Naive B cell (primary cell): ENCODE data around the gene MTOR. TPM values are rescaled to one million over a fixed set of nuclear protein-coding genes. Genes with fewer than 3 reads are reported as not detected.
"Not testable (repeated sequence)": the region's sequence is repeated elsewhere in the genome, so short reads cannot be mapped to it uniquely, and the experiment has no call there.

ENCODE experiments used
- ATAC-seq, 2 donors: fragments of 150-1000 bp; cut with Tn5 transposase; 2 replicates each; pipeline ENCODE4 v1.10.0; 2021; ENCODE audit warnings: low read depth in 2 of 2, mild to moderate bottlenecking in 2 of 2, moderate library complexity in 2 of 2
- DNase-seq: peaks from one replicate; pipeline ENCODE4 v3.0.0; 2022
- H3K27ac Mint-ChIP-seq, 6 donors: one replicate each; pipeline ENCODE4 v1.8.0; 2020 to 2022; ENCODE audit warnings: mild to moderate bottlenecking in 6 of 6, mixed read lengths in 6 of 6, moderate library complexity in 5 of 6, inconsistent platforms in 2 of 6
- H3K27me3 Mint-ChIP-seq, 3 donors: one replicate each; pipeline ENCODE4 v1.8.0; 2021 to 2022; ENCODE audit warnings: mixed read lengths in 3 of 3, mild to moderate bottlenecking in 1 of 3
- H3K36me3 Mint-ChIP-seq, 2 donors: one replicate each; pipeline ENCODE4 v1.8.0; 2020 to 2022; ENCODE audit warnings: mixed read lengths in 2 of 2, inconsistent platforms in 1 of 2, mild to moderate bottlenecking in 1 of 2
- H3K4me1 Mint-ChIP-seq, 3 donors: one replicate each; pipeline ENCODE4 v1.8.0; 2020 to 2022; ENCODE audit warnings: mixed read lengths in 3 of 3, inconsistent platforms in 1 of 3, mild to moderate bottlenecking in 1 of 3, moderate library complexity in 1 of 3
- H3K4me3 Mint-ChIP-seq, 8 donors: one replicate each; pipeline ENCODE4 v1.8.0; 2020 to 2022; ENCODE audit warnings: mild to moderate bottlenecking in 8 of 8, mixed read lengths in 8 of 8, moderate library complexity in 8 of 8, inconsistent platforms in 2 of 8
- H3K9me3 Mint-ChIP-seq, 7 donors: one replicate each; pipeline ENCODE4 v1.8.0; 2020 to 2022; ENCODE audit warnings: mixed read lengths in 7 of 7, mild to moderate bottlenecking in 5 of 7, inconsistent platforms in 2 of 7, moderate library complexity in 1 of 7
- polyA plus RNA-seq, 6 donors: library from polyadenylated mRNA; unstranded; fragments of 300-500 nt; fragmentation: Illumina TruSeq; gene quantifications; one replicate each; pipeline ENCODE4 v1.2.3, GENCODE V29; 2021; ENCODE audit warnings: low read depth in 6 of 6

The MTOR gene
- polyA plus RNA-seq, 6 donors from 2014 or later: 0.88 to 10.3 (median 4.6) TPM

DNA sequence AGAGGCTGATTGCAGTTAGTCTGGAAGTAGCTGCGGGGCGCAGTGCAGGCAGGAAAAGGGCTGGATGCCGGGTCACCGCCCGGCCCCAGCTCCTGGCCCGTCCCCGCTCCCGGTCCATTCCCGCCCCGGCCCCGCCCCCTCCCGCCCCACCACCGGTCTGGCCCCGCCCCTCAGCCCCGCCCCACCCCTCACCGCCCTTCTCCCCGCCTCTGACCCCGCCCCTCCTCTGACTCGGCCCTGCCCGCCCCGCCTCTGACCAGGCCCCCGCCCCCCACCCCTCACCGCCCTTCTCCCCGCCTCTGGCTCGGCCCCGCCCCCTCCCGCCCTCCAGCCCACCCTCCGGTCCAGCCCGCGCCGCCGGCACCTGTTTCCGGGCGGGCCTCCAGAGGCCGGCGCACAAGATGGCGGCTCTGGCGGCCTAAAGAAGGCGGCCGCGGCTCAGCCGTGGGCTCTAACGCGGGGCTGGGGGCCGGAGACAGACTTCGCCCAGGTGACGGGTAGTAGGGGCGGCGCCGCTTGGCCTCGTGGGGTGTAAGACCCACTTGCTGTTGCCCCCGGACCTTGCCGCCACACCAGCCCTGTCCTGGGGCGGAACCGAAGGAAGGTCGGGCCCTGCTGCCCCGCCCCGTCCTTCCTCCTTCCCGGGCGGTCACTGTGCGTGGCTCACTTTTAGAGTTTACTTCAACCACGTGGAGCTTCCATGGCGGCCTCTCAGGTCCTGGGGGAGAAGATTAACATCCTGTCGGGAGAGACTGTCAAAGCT lies 10.7 kb upstream of the MTOR start, which contains the start of gene UBIAD1:
Gene UBIAD1 (plus strand): TSS at position 367 of the 763 bp plus-strand sequence. CDS start 334 bp downstream, at position 701.
- Mint-ChIP-seq H3K4me3 (peak within 1 kb of the TSS; percentile 87 to 96 (median 94)), H3K9me3 (no peaks in the 10 kb centered on the region), H3K27ac (peak within 1 kb of the TSS; percentile 92 to 97 (median 96)), H3K36me3 (peaks cover 4 to 16% of the 10 kb centered on the region in 2 donors), H3K27me3 (no peaks in the 10 kb centered on the region), H3K4me1 (peaks cover 22 to 40% (median 29%) of the 10 kb centered on the region in 3 donors)
- DNase-seq (peak; percentile 79), ATAC-seq (peak; percentile 92)

- peaks cover 4 to 16% of the 10 kb centered on the region in 2 donors for H3K36me3 Mint-ChIP-seq
- no peaks in the 10 kb centered on the region for H3K27me3 Mint-ChIP-seq
- no peak for DNase-seq
- H3K27ac Mint-ChIP-seq: peak overlapping the region in 2 of 6 donors; percentile 24 to 59
- peaks cover 18 to 34% (median 25%) of the 10 kb centered on the region in 3 donors for H3K4me1 Mint-ChIP-seq
- peak in 1 of 2 donors; percentile 14 for ATAC-seq
- H3K4me3 Mint-ChIP-seq: peak overlapping the region in 7 of 8 donors; percentile 15 to 92 (median 65)
- no peaks in the 10 kb centered on the region for H3K9me3 Mint-ChIP-seq
These were observed 10.1 kb upstream of the MTOR start for GRCh38 chr1:11272544-11272831.

DNA sequence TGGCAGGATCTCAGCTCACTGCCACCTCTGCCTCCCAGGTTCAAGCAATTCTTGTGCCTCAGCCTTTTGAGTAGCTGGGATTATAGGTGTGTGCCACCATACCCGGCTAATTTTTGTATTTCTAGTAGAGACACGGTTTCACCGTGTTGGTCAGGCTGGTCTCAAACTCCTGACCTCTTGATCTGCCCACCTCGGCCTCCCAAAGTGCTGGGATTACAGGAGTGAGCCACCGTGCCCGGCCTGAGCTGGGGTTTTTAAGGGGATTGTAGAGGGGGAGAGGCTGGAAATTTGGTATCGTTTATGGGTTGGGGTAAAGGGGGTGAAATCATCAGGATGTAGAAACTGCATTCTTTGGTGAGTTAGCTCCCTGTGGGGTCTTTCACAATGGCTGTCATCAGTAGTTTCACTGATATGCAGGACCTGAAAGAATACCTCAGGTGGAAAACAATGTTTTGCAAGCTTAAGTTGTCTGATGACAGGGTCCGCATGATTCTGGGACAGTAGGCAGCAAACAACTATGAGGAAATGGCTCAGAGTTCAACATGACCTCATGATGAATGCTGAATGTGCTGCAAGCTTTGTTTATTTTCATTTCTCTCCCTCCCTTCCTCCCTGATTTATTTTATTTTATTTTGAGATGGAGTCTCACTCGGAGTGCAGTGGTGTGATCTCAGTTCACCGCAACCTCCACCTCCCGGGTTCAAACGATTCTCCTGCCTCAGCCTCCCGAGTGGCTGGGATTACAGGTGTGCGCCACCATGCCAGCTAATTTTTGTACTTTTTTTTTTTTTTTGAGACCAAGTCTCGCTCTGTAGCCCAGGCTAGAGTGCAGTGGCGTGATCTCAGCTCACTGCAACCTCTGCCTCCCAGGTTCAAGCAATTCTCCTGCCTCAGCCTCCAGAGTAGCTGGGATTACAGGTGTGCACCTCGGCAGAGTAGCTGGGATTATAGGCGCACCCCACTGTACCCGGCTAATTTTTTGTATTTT lies 5.3 kb upstream of the MTOR start:
- H3K9me3 Mint-ChIP-seq: not testable (repeated sequence)
- peak overlapping the region in 1 of 6 donors; percentile 35 for H3K27ac Mint-ChIP-seq

DNA sequence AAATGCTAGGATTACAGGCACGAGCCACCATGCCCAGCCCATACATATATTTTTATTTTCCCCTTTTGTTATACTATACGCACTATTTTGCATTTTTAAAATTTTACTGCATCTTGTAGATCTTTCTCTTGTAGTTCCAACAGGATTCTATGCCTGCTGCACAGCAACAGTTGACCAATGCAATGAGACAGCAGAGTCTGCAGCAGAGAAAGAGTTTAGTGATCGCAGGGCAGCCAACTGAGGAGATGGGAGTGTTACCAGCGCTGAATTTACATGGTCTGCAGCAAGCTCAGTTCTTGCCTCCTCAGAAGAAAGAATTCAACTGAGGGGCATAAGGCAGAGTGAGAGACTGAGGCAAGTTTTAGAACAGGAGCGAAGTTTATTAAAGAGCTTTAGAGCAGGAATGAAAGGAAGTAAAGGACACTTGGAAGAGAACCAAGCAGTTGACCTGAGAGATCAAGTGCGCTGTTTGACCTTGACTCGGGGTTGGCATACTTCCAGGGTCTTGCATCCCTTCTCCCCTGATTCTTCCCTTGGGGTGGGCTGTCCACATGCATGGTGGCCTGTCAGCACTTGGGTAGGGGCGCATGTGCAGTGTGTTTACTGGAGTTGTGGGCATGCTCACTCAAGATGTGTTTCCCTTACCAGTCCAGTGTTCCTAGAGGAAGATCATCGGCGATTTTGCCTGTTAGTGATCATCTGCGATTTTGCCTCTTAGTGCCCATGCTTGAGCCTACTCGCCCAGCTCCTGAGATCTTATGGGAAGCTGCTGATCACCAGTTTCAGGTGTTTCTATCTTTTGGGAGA lies 4.1 kb upstream of the MTOR start:
- peak overlapping the region in 1 of 8 donors; percentile 49 for H3K4me3 Mint-ChIP-seq
- H3K9me3 Mint-ChIP-seq: no peaks in the 10 kb centered on the region
- H3K27me3 Mint-ChIP-seq: no peaks in the 10 kb centered on the region
- no peaks in the 10 kb centered on the region for H3K36me3 Mint-ChIP-seq
- DNase-seq: no peak
- H3K27ac Mint-ChIP-seq: no peak overlapping the region
- H3K4me1 Mint-ChIP-seq: peaks cover 5 to 15% (median 6%) of the 10 kb centered on the region in 3 donors
- no peak for ATAC-seq

More for the DNA sequence above, 5.3 kb upstream of the MTOR start:
- H3K4me3 Mint-ChIP-seq, H3K4me1 Mint-ChIP-seq, DNase-seq, H3K36me3 Mint-ChIP-seq, H3K27me3 Mint-ChIP-seq, ATAC-seq: not testable (repeated sequence)

GRCh38 chr1:11256299-11256698 lies 6.1 kb downstream of the MTOR start:
- peaks cover 1 to 10% (median 4%) of the 10 kb centered on the region in 3 donors for H3K4me1 Mint-ChIP-seq
- H3K4me3 Mint-ChIP-seq: no peak overlapping the region
- peaks cover 4 to 20% of the 10 kb centered on the region in 2 donors for H3K36me3 Mint-ChIP-seq
- no peak overlapping the region for H3K27ac Mint-ChIP-seq
- no peaks in the 10 kb centered on the region for H3K9me3 Mint-ChIP-seq
- DNase-seq (no peak), ATAC-seq (no peak)
- H3K27me3 Mint-ChIP-seq: no peaks in the 10 kb centered on the region

GRCh38 chr1:11253226-11253625 lies 9.1 kb downstream of the MTOR start:
- Mint-ChIP-seq H3K27me3 (no peaks in the 10 kb centered on the region), H3K36me3 (peaks cover 10 to 33% of the 10 kb centered on the region in 2 donors), H3K4me1 (peaks cover 0 to 8% (median 6%) of the 10 kb centered on the region in 3 donors), H3K9me3 (peaks cover 0 to 2% (median 0%) of the 10 kb centered on the region in 7 donors), H3K4me3 (peak overlapping the region in 1 of 8 donors; percentile 11), H3K27ac (peak overlapping the region in 1 of 6 donors; percentile 1)
- DNase-seq (no peak), ATAC-seq (no peak)

DNA sequence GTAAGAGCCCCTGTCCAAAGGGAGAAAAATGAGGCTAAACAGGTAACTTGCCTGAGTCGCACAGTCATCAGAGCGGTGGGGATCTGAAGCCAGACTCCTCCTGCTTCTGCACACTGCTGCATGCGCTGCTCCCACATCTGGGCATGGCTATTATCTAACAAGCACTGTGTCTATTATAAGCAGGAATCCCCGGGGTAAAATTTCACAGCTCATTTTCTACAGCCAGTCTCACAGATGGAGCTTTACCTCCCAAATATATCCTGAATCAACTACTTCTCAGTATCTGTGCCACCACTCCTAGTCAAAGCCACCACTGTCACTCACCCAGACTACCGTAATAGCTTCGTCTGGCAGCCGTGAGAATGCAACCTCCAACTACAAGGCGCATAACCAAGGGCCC lies 9.8 kb downstream of the MTOR start:
- Mint-ChIP-seq H3K36me3 (peaks cover 11 to 33% of the 10 kb centered on the region in 2 donors), H3K4me3 (no peak overlapping the region), H3K27ac (peak overlapping the region in 1 of 6 donors; percentile 28), H3K27me3 (no peaks in the 10 kb centered on the region), H3K4me1 (peaks cover 0 to 8% (median 6%) of the 10 kb centered on the region in 3 donors), H3K9me3 (peaks cover 0 to 2% (median 0%) of the 10 kb centered on the region in 7 donors)
- ATAC-seq: no peak
- no peak for DNase-seq

DNA sequence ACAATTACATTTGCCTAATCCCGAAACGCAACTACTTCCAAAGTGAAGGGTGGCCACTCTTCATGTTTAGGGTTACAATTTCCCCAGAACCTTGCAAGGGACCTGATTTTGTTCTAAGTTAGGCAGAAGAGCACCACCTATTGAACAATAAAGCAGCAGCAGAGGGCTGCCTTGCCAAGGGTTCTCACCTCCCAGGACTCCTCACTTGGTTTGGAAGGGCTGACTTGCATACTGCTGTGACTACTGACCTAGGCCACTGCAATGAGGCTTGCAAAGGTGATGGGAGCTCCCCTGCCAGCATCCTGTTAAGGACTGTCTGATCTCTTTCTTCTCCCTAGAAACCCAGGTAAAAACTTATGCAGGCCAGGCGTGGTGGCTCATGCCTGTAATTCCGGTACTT lies 14.2 kb downstream of the MTOR start:
- Mint-ChIP-seq H3K4me1 (peaks cover 0 to 6% (median 6%) of the 10 kb centered on the region in 3 donors), H3K9me3 (peaks cover 0 to 2% (median 0%) of the 10 kb centered on the region in 7 donors), H3K36me3 (peaks cover 11 to 22% of the 10 kb centered on the region in 2 donors), H3K27ac (no peak overlapping the region), H3K4me3 (no peak overlapping the region), H3K27me3 (no peaks in the 10 kb centered on the region)
- DNase-seq (no peak), ATAC-seq (no peak)

DNA sequence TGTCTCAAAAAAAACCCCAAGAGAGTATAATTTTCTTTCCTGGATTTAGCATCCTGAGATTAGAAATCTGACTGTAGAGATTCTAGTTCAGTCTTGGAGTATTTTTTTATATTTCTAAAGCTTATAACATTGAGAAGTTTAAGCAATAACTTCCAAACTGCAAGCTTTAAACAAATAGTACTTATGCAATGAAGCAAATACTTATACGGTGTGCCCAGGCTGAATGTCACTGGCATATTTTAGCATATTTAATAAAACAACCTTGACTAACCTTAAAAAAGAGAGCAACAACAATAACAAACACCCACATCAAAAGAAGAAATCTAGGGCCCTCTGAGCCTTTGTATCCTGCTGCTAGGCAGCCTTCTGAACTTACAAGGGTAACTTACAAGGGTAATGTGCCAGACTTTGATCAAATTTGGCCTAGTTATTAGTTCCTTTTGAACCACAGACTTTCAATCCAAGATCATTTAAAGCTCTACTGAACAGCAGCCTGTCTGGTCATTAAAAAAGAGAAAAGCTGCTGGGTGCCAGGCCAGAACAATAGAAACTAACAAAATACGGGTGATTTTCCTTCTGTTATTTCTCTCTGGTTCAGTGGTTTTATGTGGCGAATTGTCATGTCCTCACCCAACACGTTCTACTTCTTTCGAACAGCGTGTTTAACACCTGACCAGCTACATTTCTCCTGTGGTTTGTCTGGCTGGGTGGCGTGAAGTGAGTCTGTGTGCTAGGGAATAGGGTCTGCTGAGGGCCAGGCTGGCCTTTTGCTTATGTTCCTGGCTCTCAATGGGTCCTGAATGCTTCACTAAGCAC lies 16.2 kb downstream of the MTOR start:
- ATAC-seq (no peak), DNase-seq (no peak)
- Mint-ChIP-seq H3K27ac (peak overlapping the region in 1 of 6 donors; percentile 2), H3K27me3 (no peaks in the 10 kb centered on the region), H3K4me1 (peaks cover 4 to 12% (median 9%) of the 10 kb centered on the region in 3 donors), H3K4me3 (no peak overlapping the region), H3K36me3 (peaks cover 17 to 19% of the 10 kb centered on the region in 2 donors), H3K9me3 (peaks cover 0 to 2% (median 0%) of the 10 kb centered on the region in 7 donors)

DNA sequence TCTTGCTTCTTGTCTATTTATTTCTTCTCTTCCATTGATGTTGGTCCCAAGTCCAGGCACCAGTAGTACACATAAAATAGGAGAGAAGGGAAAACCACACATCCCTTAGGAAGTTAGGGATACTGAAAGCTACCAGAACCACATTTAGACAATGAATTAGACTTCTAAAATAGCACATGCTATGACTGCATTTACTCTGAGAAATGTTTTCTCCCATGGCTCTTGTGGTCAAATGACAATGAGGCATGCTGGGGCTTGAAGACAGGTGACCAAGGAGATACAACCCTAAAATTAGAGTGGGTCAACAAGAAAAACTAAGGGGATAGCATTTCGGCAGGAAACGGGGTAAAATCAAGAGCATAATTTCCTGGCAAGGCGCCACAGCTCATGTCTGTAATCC lies 17.1 kb downstream of the MTOR start:
- Mint-ChIP-seq H3K4me1 (peaks cover 4 to 7% (median 6%) of the 10 kb centered on the region in 3 donors), H3K4me3 (no peak overlapping the region), H3K36me3 (peaks cover 10 to 17% of the 10 kb centered on the region in 2 donors), H3K27me3 (no peaks in the 10 kb centered on the region), H3K9me3 (no peaks in the 10 kb centered on the region), H3K27ac (peak overlapping the region in 1 of 6 donors; percentile 54)
- no peak for DNase-seq
- ATAC-seq: no peak

DNA sequence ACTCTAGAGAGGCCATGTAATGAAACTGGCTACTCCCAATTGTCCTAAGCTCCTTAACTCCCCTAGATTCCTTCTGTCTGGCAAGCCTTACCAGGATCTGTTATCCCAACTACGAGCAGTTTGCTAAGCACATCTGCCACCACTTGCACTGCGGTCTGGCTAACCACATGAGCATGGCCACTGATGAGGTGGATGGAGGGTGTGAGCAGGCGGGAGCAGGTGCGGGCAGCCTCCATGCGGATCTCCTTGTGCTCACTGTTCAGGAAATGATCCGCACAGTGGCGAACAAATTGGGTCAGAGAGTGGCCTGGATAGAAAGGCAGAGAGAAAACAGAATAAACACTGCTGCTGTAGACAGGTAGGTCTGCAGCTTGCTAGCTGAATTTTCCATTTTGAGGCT lies 24.0 kb downstream of the MTOR start:
- H3K9me3 Mint-ChIP-seq: no peaks in the 10 kb centered on the region
- ATAC-seq (no peak), DNase-seq (no peak)
- no peak overlapping the region for H3K4me3 Mint-ChIP-seq
- peak overlapping the region in 1 of 6 donors; percentile 12 for H3K27ac Mint-ChIP-seq
- H3K36me3 Mint-ChIP-seq: peaks cover 8 to 19% of the 10 kb centered on the region in 2 donors
- H3K27me3 Mint-ChIP-seq: no peaks in the 10 kb centered on the region
- H3K4me1 Mint-ChIP-seq: peaks cover 15 to 16% (median 15%) of the 10 kb centered on the region in 3 donors

GRCh38 chr1:11237356-11237755 lies 25.0 kb downstream of the MTOR start:
- peaks cover 15 to 16% (median 15%) of the 10 kb centered on the region in 3 donors for H3K4me1 Mint-ChIP-seq
- H3K36me3 Mint-ChIP-seq: peaks cover 8 to 25% of the 10 kb centered on the region in 2 donors
- peak overlapping the region in 5 of 6 donors; percentile 17 to 95 (median 71) for H3K27ac Mint-ChIP-seq
- H3K9me3 Mint-ChIP-seq: no peaks in the 10 kb centered on the region
- DNase-seq (no peak), ATAC-seq (no peak)
- peak overlapping the region in 1 of 8 donors; percentile 82 for H3K4me3 Mint-ChIP-seq
- H3K27me3 Mint-ChIP-seq: no peaks in the 10 kb centered on the region
